ENCODE data around the gene PPDPF.

The PPDPF gene

DNA sequence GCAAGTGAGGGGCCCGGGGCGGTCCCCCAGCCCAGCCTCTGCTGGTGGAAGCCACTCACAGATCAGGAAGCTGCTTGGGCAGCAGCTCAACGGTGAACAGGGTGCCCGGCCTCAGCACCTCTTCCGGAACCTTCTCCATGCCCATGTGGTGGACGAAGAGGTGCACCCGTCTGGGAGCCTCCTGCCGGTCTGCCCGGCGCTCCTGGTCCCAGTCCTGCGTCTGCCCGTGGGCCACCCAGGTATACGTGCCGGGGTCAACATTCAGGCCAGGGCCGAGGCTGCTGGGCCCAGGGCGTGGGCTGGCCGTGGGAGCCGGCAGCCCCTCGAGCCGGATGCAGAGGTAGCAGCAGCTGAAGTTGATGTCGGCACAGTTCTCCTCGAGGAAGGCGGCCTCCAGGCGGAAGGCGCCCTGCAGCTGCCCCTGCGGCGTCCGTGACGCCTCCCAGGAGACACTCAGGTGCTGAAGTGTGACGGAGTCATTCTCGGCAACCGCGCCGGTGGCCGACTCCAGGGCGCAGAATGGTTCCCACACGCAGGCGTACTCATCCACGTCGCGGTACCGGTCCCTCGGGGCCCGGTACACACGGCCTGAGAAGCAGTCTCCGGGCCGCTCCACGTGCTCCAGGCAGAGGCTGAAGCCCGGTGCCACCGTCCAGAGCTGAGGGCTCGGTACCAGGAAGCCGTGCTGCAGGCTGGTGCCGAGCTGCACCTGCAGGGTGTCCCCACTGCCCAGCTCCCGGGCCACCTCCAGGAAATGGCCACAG, 42.1 kb downstream of the PPDPF start:
- TF ChIP-seq, protein P1, sequence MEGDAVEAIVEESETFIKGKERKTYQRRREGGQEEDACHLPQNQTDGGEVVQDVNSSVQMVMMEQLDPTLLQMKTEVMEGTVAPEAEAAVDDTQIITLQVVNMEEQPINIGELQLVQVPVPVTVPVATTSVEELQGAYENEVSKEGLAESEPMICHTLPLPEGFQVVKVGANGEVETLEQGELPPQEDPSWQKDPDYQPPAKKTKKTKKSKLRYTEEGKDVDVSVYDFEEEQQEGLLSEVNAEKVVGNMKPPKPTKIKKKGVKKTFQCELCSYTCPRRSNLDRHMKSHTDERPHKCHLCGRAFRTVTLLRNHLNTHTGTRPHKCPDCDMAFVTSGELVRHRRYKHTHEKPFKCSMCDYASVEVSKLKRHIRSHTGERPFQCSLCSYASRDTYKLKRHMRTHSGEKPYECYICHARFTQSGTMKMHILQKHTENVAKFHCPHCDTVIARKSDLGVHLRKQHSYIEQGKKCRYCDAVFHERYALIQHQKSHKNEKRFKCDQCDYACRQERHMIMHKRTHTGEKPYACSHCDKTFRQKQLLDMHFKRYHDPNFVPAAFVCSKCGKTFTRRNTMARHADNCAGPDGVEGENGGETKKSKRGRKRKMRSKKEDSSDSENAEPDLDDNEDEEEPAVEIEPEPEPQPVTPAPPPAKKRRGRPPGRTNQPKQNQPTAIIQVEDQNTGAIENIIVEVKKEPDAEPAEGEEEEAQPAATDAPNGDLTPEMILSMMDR (IDR thresholded peaks at IDR 0.05; ENCODE audit: low read depth, low read length, missing control alignments), result no peak
- DNase-seq (ENCODE audit: low read depth), result no peak
- no peak overlapping the region for H3K4me3 ChIP-seq (ENCODE audit: low read depth, low read length)

DNA sequence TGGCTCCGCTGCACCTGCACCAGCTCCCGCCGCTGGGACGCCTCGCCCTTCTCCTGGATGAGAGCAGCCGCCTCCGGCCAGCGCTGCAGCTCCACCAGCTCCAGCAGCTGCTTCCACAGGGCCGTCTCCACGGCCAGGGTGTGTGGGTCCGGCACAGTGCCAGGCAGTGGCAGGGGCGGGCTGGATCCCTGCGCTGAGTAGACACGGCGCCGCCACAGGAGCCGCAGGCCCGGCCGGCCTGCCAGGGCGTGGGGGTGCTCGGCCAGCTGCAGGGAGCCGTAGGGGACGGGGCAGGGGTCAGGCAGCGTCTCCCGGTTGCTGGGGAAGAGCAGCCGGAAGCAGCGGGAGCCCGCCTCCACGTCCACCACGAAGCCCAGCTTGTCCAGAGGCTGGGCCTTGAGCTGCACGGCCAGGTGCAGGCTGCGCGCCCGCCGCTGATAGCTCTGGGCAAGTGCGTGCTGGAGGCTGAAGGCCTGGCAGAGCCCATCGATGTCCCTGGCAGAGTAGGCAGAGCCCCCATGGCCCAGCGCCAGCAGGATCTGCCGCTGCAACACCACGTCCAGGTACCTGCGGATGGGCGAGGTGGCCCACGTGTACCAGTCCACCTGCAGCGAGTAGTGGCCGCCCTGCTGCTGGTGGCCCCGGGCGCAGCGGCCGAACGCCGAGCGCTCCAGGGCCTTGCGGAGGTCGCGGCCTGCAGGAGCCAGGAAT, 42.8 kb downstream of the PPDPF start:
- H3K4me3 ChIP-seq (ENCODE audit: low read depth, low read length), result no peak overlapping the region
- no peak for DNase-seq (ENCODE audit: low read depth)
- TF ChIP-seq, protein P1 (IDR thresholded peaks at IDR 0.05; ENCODE audit: low read depth, low read length, missing control alignments), result no peak

DNA sequence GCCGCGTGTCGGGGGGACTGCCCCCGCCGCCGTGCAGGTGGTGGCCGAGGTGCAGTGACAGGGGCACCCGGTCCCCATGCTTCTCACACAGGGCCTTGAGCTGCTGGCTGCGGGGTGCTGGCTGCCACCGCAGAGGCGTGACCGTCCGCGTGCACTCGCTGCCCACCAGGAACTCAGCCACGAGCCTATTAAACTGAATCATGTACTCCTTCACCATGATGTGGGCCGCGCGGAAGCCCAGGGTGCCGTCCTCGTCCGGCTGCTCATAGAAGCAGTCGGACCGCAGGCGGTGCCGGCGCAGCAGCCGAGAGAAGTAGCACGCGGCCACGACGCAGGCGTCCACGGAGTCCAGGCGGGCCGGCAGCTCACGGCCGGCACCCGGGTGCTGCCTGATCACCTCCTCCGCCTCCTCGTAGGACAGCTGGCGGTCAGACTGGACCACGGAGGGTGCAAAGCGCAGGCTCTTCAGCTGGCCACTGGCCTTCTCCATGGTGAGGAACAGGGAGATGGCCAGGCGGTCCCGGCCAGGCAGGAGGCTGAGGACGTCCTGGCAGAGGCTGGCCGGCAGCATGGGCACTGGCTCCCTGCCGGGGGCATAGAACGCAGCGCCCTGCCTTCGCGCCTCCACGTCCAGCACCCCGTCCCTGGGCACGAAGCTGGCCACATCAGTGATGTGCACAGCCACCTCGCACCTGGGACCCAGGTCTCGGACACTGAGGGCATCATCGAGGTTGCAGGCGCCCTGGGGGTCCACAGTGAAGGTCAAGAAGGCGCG, 43.7 kb downstream of the PPDPF start:
- H3K4me3 ChIP-seq (ENCODE audit: low read depth, low read length), result no peak overlapping the region
- DNase-seq (ENCODE audit: low read depth), result no peak
- TF ChIP-seq, protein P1 (IDR thresholded peaks at IDR 0.05; ENCODE audit: low read depth, low read length, missing control alignments), result no peak

DNA sequence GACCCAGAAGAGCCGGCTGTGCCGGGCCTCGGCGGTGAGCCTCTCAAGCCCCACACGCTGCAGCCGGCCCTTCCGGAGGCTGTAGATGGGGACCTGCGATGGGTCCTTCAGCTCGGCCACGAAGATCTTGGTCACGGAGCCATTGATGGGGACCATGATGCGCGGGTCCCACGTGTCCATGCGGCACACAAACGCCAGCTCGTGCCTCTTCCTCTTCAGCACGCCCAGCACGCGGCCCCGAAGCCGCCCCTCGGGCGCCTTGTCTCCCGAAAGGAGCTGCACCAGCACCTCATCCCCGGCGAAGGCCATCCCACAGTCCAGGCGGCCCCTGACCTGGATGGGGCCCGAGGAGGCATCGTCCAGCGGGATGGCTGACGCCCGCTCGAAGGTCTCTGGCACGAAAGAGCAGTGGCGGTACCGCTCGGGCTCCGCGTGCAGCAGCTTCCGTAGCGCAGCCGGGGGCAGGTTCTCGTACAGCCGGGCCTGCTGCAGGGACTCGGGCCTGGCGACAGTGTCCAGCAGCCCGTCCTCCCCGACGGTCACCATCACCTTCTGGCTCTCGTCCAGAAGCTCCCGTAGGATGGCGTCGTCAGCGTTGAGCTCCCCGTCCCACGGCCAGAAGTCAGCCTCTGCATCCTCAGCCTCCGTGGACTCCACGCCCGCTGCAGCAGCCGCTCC, 44.6 kb downstream of the PPDPF start:
- no peak for DNase-seq (ENCODE audit: low read depth)
- TF ChIP-seq, protein P1 (IDR thresholded peaks at IDR 0.05; ENCODE audit: low read depth, low read length, missing control alignments), result no peak
- H3K4me3 ChIP-seq (ENCODE audit: low read depth, low read length), result no peak overlapping the region

DNA sequence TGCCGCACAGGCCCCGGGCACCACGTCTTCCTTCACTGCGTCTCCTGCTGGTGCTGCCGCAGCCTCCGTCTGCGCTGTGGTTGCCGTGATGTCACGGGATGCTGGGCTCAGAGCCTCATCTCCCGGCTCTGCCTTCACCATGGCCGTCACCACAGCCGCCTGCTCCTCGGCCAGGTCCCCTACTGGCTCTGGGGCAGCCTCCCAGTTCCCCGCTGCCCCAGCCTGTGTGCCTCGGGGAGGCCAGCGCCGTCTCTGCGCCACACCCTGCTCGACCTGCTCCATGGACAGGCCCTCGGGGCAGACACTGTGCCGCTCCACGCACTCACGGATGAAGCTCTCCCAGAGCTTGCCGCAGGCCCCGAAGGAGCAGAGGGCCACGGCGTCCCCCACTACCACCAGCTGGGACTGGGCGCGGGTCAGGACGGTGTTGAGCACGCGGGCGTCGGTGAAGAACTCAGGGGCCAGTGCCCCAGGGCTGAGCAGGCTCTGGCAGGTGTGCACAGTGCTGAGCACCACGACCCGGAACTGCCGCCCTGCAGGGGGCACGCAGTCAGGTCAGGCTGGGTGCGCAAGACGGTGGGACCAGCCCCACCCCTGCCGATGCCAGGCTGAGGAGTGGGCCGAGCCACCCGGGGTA, 45.3 kb downstream of the PPDPF start:
- TF ChIP-seq, protein P1 (IDR thresholded peaks at IDR 0.05; ENCODE audit: low read depth, low read length, missing control alignments), result no peak
- no peak overlapping the region for H3K4me3 ChIP-seq (ENCODE audit: low read depth, low read length)
- no peak for DNase-seq (ENCODE audit: low read depth)
